ENCODE measurements around the gene SLC35B2.

The SLC35B2 gene

DNA sequence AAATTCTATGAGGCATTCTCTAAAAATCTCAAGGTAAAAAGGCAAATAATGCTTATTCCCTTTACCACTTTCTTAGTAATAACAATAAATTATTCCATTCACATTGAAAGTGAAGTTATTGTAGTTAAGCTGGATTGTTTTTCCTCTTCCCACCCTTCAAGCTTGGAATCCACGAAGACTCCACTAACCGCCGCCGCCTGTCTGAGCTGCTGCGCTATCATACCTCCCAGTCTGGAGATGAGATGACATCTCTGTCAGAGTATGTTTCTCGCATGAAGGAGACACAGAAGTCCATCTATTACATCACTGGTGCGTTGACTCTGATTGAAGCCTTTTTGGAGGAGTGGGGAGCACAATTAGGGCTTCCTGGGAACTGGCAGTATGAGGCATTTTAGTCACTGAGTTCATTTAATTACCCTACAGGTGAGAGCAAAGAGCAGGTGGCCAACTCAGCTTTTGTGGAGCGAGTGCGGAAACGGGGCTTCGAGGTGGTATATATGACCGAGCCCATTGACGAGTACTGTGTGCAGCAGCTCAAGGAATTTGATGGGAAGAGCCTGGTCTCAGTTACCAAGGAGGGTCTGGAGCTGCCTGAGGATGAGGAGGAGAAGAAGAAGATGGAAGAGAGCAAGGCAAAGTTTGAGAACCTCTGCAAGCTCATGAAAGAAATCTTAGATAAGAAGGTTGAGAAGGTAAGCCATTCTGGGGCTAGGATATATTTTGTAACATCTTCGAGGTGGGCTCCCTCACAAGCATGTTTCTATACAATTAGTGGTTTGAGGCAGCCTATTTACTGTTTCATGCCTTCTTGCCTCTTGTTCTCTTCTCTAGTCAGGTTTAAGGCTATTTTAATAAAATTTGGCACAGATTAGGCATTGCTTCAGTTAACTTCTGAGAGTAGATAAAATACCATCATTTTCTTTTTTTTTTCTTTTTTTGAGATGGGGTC, 5.5 kb downstream of the SLC35B2 start:
- no peak for DNase-seq

DNA sequence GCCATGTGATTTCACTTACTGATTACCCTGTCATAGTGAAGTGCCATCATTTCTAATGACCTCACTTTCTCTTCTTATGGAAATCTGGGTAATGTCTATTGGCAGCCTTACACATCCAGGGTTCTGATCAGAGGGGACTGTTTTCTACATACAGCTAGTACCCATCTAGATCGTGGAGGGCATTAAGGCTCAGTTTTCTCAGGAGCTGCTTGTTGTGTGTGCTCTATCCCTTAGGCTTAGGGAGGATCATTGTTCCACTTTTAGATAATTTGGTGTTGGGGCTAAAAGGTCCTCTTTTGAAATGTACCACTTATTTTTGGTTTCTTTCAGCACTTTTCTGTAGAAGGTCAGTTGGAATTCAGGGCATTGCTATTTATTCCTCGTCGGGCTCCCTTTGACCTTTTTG, 6.6 kb downstream of the SLC35B2 start:
- DNase-seq: no peak

DNA sequence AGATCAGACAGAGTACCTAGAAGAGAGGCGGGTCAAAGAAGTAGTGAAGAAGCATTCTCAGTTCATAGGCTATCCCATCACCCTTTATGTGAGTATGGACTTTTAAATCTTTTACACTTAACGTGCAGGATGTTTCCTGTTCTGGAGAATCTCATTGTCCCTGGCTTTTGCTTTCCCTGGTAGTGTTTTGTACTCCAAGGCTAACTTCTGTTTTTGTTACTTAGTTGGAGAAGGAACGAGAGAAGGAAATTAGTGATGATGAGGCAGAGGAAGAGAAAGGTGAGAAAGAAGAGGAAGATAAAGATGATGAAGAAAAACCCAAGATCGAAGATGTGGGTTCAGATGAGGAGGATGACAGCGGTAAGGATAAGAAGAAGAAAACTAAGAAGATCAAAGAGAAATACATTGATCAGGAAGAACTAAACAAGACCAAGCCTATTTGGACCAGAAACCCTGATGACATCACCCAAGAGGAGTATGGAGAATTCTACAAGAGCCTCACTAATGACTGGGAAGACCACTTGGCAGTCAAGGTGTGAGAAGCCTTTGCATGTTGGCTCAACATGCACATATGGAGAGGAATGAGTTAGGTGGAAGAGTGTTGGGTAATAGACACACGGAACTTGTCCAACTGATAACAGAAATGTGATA, 7.1 kb downstream of the SLC35B2 start:
- DNase-seq: no peak

DNA sequence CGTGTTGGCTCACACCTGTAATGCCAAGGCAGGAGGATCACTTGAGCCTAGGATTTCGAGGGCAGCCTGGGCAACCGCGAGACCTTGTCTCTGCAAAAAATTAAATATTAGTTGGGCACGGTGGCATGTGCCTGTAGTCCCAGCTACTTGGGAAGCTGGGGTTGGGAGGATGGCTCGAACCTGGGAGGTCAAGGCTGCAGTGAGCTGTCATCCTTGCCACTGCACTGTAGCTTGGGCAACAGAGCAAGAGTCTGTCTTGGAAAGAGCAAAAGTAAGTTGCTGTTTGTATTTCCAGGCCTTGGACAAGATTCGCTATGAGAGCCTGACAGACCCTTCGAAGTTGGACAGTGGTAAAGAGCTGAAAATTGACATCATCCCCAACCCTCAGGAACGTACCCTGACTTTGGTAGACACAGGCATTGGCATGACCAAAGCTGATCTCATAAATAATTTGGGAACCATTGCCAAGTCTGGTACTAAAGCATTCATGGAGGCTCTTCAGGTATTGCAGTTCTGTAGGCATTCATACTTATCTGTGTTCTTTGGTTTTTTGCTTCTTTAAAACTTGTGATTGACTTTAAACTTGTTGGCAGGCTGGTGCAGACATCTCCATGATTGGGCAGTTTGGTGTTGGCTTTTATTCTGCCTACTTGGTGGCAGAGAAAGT, 8.1 kb downstream of the SLC35B2 start:
- no peak for DNase-seq

DNA sequence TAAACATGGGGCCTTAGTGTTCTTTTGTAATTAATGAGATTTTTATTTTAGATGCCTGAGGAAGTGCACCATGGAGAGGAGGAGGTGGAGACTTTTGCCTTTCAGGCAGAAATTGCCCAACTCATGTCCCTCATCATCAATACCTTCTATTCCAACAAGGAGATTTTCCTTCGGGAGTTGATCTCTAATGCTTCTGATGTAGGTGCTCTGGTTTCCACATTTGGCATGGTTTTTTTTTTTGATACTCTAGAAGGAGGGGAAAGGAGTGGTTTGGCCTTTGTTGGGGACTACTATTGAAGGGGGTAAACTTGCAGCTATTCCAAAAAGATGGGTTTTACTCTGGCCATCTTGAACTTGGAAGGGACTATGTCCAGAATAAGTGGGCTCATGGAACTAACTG, 8.7 kb downstream of the SLC35B2 start:
- DNase-seq: no peak

DNA sequence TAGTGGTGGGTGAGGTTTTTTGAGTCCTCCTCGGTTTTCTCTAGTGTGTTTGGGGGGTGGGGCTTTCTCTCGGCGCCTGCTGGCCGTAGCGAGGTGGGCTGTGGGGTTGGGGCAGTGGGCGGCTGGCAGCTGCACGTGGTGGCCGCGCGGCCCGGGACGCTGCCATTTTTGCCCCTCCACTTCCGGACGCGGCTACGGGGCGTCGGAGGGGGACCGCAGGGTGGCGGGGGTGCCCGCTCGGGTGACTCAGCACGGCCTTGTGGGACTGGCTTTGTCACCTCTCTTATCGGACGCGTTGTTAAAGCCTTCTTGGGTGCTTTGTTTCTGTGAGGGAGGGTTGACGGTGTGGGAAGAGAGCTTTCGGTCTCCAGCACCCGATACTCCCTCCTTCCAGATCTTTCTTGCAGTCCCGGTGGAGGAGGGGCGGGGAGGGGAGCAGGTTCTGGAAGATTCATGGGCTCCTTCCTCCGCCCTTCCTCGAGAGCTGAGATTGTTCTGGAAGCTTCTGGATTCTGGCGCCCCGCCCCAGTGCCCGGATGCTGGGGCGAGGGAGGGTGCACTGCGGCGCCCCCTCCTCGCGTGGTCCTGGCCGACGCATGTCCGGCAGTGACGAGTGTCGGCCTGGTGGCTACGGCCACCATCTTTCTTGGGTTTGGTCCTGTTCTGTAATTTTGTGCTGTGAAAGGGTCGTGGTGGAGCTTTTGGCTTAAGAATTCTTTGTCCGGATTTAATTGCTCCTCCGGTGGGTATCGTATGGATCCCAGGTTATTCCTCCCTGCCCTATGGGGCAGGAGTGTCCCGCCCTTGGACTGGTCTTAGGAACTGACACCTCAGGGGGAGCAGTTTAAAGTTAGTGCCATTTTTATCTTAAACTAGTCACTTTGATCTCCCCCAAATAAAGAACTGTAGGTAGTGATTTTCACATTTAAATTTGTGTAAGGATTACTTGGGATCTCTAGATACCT, 9.7 kb downstream of the SLC35B2 start:
- no peak for DNase-seq

DNA sequence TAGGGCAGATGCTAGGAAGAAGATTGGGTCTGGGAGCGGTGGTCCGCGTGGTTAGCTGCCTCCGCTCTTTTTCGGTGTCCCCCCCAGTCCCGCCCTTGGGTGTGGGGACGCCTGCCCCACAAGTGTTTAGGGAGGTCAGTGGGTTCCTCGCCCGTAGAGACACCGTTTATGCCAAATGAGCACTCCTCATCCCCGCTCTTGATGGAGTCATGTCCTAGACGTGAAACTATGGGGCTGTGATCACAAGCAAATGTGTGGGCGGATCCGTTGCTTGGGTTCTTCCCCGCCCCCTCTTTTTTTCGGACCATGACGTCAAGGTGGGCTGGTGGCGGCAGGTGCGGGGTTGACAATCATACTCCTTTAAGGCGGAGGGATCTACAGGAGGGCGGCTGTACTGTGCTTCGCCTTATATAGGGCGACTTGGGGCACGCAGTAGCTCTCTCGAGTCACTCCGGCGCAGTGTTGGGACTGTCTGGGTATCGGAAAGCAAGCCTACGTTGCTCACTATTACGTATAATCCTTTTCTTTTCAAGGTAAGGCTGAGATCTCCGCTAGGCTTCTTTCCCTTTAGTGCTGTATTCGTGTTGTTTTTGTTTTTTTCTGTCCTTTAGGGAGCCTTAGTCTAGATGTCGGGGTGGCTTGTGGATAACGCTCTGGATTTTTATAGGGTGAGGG, 10.5 kb downstream of the SLC35B2 start, which contains the start of gene HSP90AB1:
HSP90AB1 (plus strand) TSS at position 439 of the 675 bp plus-strand sequence. CDS start 1,529 bp downstream, outside the sequence.
- peak; percentile 78 for DNase-seq

DNA sequence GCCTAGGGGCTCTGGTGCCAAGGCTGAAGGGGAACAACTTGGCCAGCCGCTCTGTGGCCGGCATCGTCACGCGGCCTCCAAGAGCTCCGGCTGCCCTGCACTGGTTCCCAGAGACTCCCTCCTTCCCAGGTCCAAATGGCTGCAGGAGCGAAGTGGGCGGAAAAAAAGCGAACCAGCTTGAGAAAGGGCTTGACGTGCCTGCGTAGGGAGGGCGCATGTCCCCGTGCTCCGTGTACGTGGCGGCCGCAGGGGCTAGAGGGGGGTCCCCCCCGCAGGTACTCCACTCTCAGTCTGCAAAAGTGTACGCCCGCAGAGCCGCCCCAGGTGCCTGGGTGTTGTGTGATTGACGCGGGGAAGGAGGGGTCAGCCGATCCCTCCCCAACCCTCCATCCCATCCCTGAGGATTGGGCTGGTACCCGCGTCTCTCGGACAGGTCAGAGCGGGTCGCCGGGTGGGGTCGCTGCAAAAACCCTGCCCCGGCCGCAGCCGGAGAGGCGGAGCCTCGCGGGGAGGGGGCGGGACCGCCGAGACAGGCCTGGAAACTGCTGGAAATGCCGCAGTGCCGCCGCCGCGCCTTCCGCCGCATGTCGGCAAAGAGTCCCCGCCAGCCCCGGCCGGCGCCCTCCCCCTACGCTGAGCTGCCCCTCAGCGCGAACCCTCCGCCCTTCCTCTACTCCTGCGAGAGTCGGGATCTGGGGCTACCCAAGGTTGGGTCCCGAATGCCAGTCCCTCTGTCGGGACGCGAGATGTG, 11.2 kb downstream of the SLC35B2 start:
- peak; percentile 42 for DNase-seq

DNA sequence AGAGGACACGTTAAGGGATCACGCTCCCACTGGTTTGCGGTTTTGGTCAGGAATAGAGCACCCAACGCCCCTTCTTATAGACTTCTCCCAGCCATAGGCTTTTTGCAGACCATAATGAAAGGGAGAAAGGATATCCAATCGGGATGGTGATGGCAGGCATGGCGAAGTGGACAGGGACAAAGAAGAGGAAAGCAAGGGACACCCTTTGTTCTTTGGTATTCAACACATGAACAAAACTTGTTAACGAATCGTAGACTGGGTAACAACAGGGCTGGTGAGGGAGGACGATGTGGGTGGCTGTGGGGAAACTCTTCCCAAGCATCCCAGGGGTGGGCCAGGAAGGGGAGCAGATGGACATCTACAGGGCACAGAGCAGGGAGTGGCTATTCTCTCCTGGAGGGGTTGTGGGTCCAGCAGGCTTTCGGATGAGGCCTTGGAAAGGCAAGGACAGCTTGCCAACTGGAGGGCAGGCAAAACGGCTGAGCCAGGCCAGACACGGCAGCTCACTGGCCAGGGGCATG, 11.9 kb downstream of the SLC35B2 start:
- no peak for DNase-seq

DNA sequence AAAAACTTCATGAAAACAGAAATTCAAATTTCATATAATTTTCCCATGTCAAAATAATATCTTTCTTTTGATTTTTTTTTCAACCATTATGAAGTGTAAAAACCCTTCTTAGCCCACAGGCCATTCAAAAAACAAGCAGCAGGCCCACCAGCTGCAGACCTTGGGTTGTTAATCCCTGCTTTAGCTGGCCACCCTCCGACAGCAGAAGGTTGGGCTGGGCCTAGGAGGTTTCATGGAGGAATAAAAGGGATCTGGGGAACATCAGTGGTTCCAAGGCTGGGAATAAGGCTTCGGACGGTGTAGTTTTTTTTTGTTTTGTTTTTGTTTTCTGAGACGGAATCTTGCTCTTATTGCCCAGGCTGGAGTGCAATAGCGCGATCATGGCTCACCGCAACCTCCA, 14.0 kb downstream of the SLC35B2 start:
- no peak for DNase-seq

DNA sequence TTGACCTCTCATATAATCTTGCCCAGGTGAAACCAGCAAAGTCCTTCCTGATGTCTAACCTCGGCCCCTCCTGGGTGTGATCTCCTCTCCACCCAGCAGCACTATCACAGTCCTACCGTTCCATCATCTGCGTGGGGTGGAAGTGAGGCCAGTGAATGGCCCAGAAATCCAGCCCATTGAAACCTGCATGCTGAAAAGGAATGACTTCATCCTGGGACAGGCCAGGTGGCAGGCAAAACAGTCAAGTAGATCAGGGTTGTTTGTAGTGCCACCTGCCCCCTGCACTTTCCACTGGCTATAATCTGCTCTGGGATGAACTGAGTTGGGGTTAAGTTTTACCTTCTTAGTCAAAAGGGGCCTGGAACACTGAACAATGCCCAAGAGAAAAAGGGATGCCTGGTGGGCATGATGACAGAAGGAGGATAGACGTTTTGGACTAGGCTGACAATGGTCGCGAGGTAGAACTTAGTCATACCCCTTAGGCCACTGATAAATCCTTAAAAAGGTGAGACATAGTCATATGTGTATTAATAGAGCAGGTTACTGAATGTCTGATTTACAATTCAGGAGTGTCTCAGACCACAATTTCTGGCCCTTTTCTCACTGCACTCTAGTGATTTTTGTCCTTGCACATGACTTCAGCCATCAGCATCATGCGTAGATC, 18.5 kb downstream of the SLC35B2 start:
- DNase-seq: no peak

DNA sequence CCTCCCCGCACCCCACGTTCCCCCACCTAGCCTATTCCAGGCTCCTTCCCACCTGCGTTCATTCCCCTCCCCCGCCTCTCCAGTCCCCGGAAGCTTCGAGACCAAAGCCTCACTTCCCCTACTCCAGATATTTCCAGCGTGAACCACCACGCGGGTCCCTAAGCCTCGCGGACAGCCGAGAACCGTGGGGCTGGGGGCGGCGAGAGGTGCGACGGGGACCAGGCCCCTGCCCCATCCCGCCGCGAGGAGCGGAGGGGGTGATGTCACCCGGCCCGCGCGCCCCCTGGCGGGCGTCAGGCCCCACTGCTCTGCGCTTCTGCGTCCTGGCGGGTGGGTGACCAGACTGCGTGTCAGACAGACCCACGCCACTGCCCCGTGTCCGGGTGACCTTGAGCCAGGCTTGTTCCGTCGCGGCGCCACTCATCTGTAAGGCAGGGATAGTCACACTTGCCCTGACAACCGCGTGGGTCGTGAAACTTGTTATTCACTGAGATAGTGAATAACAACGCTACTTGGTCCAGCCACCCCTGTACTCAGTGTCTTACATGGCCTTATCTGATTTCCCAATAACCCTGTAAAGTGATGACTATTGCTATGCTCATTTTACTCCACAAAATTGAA, 19.4 kb downstream of the SLC35B2 start:
- no peak for DNase-seq

DNA sequence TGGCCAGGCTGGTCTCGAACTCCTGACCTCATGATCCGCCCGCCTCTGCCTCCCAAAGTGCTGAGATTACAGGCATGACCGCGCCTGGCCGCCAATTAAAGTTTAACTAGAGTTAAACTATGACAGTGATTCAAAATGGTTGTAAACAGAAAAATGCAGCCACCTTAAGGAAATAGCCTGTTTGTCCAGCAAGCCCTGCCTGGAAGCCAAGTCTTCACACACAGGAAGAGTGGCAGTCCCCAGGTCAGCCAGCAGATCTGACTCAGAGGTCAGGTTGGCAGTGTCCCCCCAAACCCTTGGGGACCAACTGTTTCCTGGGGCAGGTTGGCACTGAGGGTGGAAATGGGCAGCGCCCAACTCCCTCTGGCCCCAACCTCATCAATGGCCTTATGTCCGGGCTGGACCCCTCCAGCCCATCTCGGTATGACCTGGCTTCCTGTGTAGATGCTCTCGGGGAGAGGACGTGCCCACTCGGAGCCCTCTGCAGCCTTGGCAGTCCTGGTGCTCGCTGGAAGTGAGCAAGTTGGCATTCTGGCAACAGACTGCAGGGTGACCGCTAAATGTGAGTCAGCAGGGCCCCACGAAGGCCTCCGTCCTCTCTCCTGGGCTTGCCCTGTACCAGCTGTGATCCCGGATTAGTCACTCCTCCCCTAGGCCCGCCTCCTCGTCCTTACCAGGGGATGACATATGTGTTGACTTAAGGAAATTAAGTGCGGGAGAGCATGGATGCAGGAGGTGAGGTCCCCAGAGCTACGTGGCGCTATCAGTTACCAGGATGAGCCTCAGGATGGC, 20.1 kb downstream of the SLC35B2 start:
- no peak for DNase-seq

DNA sequence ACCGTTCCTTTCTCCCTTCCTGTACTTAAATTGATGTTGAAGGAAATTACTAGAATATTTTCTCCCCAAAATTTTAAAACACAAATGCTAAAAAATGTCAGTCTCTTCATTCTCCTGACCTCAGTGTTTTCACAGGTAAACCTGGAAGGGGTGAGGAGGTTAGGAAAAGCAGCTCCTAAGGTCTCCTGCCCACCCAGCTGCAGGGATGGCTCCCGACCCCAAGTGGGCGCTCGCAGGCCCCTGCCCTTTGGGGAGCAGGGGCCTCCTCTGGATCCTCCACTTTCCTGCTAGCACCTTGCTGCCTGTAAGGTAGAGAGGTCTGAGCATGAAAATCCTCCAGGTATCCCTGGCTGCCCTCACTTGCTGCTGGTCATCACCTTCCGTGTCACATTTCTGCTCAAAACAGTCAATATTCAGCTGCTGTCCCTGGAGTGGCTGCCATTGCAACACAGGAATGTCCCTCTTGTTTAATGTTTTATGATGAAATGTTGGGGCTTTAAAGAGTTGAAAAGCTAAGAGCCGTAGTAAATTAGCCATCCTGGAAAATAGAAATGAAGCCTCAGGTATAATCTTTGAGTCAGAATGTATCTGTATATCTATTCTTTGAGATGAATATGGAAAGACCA, 21.3 kb downstream of the SLC35B2 start:
- DNase-seq: no peak

DNA sequence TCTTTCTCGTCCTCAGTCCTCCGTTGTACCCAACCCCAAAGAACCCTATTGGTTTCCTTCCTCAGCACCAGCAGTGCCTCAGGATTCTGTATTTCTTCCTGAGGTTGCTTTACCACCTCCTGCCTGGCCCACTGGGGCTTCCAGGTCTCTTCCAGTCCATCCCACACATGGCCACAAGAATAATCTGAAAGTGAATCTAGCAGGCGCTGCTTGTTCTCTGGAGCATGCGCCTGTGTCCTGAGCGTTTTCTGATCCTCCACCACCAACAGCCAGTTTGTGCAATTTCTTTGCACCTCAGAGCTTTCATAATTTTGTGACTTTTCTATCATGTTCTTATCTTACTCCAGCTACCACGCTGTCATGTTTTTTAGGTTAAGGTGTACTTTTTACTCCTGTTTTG, 22.1 kb downstream of the SLC35B2 start:
- no peak for DNase-seq

DNA sequence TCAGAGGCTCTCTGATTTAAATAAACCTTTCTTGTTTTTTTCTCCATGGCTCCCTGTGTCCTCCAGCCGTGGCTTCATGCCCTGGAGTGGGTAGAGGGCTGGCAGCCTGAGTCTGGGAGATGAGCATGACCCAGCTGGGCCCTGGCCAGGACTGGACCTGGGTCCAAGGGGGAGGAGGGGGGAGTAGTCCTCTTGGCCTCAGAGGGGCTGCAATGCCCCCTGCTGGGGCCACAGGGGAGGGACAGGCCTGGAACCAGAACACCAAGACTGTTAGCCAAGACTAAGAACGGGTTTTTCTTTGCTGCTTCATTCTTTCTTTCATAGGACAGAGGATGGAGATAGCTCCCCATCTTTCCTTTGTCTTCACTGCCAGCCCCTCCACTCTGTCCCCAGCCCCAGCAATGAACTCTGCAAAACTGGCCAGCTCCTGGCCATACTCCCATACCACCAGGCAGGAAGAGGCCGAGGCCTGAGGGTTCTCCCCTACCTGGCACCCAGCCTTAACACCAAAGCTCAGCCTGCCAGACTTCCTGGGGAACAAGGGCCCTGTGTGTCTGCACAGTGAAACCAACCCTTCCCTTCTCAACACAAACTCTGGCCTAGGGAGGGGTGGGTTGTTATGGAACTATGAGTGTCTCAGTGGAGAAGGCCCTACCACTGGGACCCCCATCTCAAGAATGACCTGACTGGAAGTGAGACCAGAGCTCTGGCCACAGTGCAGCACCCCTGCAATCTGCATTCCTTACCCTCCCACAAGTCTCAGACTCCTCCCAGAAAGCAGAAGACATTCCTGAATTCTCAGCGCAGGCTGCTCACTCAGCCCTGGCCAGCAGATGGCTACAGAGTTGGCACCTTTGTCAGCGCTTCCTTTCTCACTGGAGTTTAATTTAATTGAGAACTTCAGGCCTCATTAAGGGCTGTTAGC, 23.0 kb downstream of the SLC35B2 start:
- no peak for DNase-seq

DNA sequence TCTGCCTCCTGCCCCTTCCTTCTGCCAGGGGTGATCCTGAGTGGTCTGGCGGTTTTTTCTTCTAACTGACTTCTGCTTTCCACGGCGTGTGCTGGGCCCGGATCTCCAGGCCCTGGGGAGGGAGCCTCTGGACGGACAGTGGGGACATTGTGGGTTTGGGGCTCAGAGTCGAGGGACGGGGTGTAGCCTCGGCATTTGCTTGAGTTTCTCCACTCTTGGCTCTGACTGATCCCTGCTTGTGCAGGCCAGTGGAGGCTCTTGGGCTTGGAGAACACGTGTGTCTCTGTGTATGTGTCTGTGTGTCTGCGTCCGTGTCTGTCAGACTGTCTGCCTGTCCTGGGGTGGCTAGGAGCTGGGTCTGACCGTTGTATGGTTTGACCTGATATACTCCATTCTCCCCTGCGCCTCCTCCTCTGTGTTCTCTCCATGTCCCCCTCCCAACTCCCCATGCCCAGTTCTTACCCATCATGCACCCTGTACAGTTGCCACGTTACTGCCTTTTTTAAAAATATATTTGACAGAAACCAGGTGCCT, 23.7 kb downstream of the SLC35B2 start:
- no peak for DNase-seq

Data from NCI-H1417 treated with DMSO at 0.1 percent for 48 hours (cell line).